KMS-11 (cell line): ENCODE measurements around the gene SLC25A26.

Experiments
- H2AFZ ChIP-seq: fragments of 200-600 bp; sonication (generic); 2 replicates; pipeline ENCODE4 v1.6.1; 2016; ENCODE audit warnings: antibody characterized with exemption, mixed run types, low read depth
- H3K27ac ChIP-seq: fragments of 200-600 bp; sonication (generic); 2 replicates; pipeline ENCODE4 v1.6.1; 2016; ENCODE audit warnings: mild to moderate bottlenecking, mixed run types
- H3K27me3 ChIP-seq: fragments of 200-600 bp; sonication (generic); 2 replicates; pipeline ENCODE4 v1.6.1; 2017; ENCODE audit warnings: mild to moderate bottlenecking, low read depth, mixed run types, moderate library complexity; ENCODE audit not compliant: insufficient read depth
- H3K36me3 ChIP-seq: fragments of 200-600 bp; sonication (generic); 2 replicates; pipeline ENCODE4 v1.6.1; 2017; ENCODE audit warnings: mild to moderate bottlenecking, mixed run types; ENCODE audit not compliant: insufficient read depth
- H3K4me1 ChIP-seq: fragments of 200-600 bp; sonication (generic); 2 replicates; pipeline ENCODE4 v1.6.1; 2016; ENCODE audit warnings: mild to moderate bottlenecking, low read depth, mixed run types; ENCODE audit not compliant: poor library complexity, severe bottlenecking
- H3K4me2 ChIP-seq: fragments of 200-600 bp; sonication (generic); 2 replicates; pipeline ENCODE4 v1.7.0; 2016; ENCODE audit warnings: mild to moderate bottlenecking, mixed run types
- H3K4me3 ChIP-seq: fragments of 200-600 bp; sonication (generic); IDR thresholded peaks from 2 replicates; pipeline ENCODE4 v1.6.1; 2017; ENCODE audit warnings: low read depth, low read length, mixed read lengths; ENCODE audit not compliant: insufficient read depth
- H3K79me2 ChIP-seq: fragments of 200-600 bp; sonication (generic); 2 replicates; pipeline ENCODE4 v1.6.1; 2016; ENCODE audit warnings: low read depth, mixed run types; ENCODE audit not compliant: insufficient read depth
- H3K9ac ChIP-seq: fragments of 200-600 bp; sonication (generic); 2 replicates; pipeline ENCODE4 v1.6.1; 2016; ENCODE audit warnings: mild to moderate bottlenecking, mixed run types
- H4K20me1 ChIP-seq: fragments of 200-600 bp; sonication (generic); 2 replicates; pipeline ENCODE4 v1.6.1; 2016; ENCODE audit warnings: mild to moderate bottlenecking, mixed run types; ENCODE audit not compliant: insufficient read depth
- TF ChIP-seq, protein P1 (sequence below): fragments of 200-600 bp; sonication (generic); conservative IDR thresholded peaks from 2 replicates; pipeline ENCODE4 v1.6.1; 2017; ENCODE audit warnings: low read depth, mild to moderate bottlenecking, antibody characterized with exemption, low read length, moderate library complexity, mixed read lengths

The SLC25A26 gene

DNA sequence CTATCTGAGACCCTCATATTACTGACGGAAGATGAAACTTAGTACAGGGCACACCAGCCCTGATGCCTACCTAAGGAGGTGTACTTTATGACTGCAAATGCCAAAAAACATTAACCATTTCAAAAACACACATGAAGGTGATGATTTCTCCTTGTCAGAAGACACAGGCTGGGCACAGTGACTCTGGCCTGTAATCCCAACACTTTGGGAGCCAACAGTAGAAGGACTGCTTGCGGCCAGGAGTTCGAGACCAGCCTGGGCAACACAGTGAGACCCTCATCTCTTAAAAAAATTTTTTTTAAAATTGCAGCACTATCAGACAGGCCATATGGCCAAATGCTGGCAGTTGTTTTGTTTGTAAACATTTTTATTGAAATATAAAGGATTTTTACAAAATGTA lies 206.6 kb downstream of the SLC25A26 start:
- Histone ChIP-seq H4K20me1 (no peaks in the 10 kb centered on the region), H3K9ac (no peak overlapping the region), H3K27me3 (no peaks in the 10 kb centered on the region), H3K4me2 (no peak overlapping the region), H3K4me1 (no peaks in the 10 kb centered on the region), H3K79me2 (peaks cover 100% of the 10 kb centered on the region), H3K27ac (no peak overlapping the region), H2AFZ (no peak overlapping the region), H3K4me3 (no peak overlapping the region), H3K36me3 (no peaks in the 10 kb centered on the region)
- TF ChIP-seq, protein P1, sequence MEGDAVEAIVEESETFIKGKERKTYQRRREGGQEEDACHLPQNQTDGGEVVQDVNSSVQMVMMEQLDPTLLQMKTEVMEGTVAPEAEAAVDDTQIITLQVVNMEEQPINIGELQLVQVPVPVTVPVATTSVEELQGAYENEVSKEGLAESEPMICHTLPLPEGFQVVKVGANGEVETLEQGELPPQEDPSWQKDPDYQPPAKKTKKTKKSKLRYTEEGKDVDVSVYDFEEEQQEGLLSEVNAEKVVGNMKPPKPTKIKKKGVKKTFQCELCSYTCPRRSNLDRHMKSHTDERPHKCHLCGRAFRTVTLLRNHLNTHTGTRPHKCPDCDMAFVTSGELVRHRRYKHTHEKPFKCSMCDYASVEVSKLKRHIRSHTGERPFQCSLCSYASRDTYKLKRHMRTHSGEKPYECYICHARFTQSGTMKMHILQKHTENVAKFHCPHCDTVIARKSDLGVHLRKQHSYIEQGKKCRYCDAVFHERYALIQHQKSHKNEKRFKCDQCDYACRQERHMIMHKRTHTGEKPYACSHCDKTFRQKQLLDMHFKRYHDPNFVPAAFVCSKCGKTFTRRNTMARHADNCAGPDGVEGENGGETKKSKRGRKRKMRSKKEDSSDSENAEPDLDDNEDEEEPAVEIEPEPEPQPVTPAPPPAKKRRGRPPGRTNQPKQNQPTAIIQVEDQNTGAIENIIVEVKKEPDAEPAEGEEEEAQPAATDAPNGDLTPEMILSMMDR = no peak

DNA sequence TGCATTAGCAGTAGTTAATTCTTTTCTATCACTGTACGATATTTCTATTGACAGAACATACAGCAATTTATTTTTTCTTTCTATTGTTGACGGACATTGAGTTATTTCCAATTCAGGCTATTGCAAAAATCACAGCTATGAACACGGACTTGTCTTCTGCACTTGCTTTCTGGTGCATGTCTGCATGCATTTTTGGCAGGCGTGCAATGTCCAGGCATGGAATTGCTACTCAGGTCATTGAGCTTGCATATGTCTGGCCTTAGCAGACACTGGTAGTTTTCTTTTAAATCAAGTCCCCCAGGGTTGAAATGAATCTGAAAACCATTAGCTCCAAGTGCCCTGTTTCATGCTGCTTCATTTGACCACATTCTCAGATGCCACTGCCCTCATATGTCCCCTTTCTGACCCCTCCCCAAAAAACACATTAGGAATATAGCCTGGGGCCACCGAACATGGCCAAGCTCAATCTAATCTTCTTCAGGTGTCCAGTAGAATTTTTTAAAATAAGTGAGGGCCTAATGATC lies 207.2 kb downstream of the SLC25A26 start:
- no peaks in the 10 kb centered on the region for H3K27me3 ChIP-seq
- TF ChIP-seq, protein P1 = no peak
- H3K36me3 ChIP-seq = no peaks in the 10 kb centered on the region
- no peak overlapping the region for H3K4me3 ChIP-seq
- no peak overlapping the region for H3K27ac ChIP-seq
- H3K4me1 ChIP-seq = no peaks in the 10 kb centered on the region
- H2AFZ ChIP-seq = no peak overlapping the region
- H3K79me2 ChIP-seq = peaks cover 100% of the 10 kb centered on the region
- H3K9ac ChIP-seq = no peak overlapping the region
- no peak overlapping the region for H3K4me2 ChIP-seq
- H4K20me1 ChIP-seq = no peaks in the 10 kb centered on the region
